Measurements from ENCODE around the gene CYTH1. TPM values are rescaled to one million over a fixed set of nuclear protein-coding genes. Genes with fewer than 3 reads are reported as not detected.

Gene CYTH1
- total RNA-seq, 1 experiment from 2014 or later: 9.6 TPM

DNA sequence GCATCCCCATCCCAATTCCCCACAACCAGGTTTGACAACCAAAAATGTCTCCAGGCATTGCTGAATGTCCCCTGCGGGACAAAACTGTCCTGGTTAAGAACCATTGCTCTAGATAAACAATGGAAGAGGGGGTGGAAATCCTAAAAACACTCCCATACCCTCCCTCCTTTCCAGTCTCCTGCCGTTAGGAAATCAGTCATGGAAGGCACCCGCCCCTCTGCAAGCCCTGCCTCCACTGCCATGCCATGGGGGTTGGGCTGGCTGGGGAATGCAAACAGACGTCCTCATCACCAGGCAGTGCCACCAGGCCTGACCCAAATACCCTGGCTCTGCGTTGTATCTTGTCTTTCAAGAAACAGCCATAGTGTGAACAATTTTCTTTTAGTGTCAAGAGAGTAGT, 57.5 kb downstream of the CYTH1 start:
- Histone ChIP-seq H3K4me1 (ENCODE audit: low read length) (peaks cover 25% of the 10 kb centered on the region), H3K79me2 (ENCODE audit: low read length) (no peaks in the 10 kb centered on the region), H3K9me3 (ENCODE audit: low read length) (no peaks in the 10 kb centered on the region), H3K27ac (ENCODE audit: low read length) (no peak overlapping the region), H2AFZ (ENCODE audit: low read length) (no peak overlapping the region), H3K9me2 (replicated peaks; ENCODE audit: insufficient read depth, low read length) (no peaks in the 10 kb centered on the region), H4K20me1 (ENCODE audit: insufficient read depth, low read depth, low read length) (peaks cover 60% of the 10 kb centered on the region), H3K4me2 (ENCODE audit: low read depth, low read length, poor library complexity, severe bottlenecking) (no peak overlapping the region), H3K36me3 (ENCODE audit: insufficient read depth, low read length) (no peaks in the 10 kb centered on the region), H3K4me3 (ENCODE audit: low read length) (no peak overlapping the region), H3K9ac (ENCODE audit: low read length) (no peak overlapping the region), H3K27me3 (ENCODE audit: low read length) (no peaks in the 10 kb centered on the region)
- no peak for DNase-seq

DNA sequence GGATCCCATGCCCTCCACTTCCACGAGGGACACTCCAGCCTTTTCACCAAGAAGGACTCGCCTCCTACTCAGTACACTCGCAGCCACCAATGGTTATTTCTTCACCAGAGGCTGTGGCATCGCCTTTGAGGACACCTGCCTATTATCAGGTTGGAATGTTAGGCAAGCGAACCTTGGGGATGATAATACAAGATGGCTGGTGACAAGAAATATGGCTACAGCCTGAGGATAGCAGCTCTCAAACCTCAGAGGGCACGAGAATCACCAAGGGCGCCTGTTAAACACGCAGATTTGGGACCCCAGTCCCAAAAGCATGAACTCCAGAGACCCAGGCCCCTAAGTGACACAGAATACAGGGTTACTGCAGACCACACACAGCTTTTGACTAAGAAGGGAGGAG, 58.1 kb downstream of the CYTH1 start:
- H3K4me1 ChIP-seq (ENCODE audit: low read length): peaks cover 25% of the 10 kb centered on the region
- no peaks in the 10 kb centered on the region for H3K36me3 ChIP-seq (ENCODE audit: insufficient read depth, low read length)
- H4K20me1 ChIP-seq (ENCODE audit: insufficient read depth, low read depth, low read length): peaks cover 59% of the 10 kb centered on the region
- no peak overlapping the region for H3K9ac ChIP-seq (ENCODE audit: low read length)
- no peak overlapping the region for H3K4me2 ChIP-seq (ENCODE audit: low read depth, low read length, poor library complexity, severe bottlenecking)
- no peaks in the 10 kb centered on the region for H3K9me2 ChIP-seq (replicated peaks; ENCODE audit: insufficient read depth, low read length)
- H3K27ac ChIP-seq (ENCODE audit: low read length): no peak overlapping the region
- H3K79me2 ChIP-seq (ENCODE audit: low read length): no peaks in the 10 kb centered on the region
- H2AFZ ChIP-seq (ENCODE audit: low read length): no peak overlapping the region
- DNase-seq: no peak
- no peaks in the 10 kb centered on the region for H3K27me3 ChIP-seq (ENCODE audit: low read length)
- H3K4me3 ChIP-seq (ENCODE audit: low read length): no peak overlapping the region
- no peaks in the 10 kb centered on the region for H3K9me3 ChIP-seq (ENCODE audit: low read length)

- H3K4me2 ChIP-seq (ENCODE audit: low read depth, low read length, poor library complexity, severe bottlenecking): peak overlapping the region; percentile 3
- no peak overlapping the region for H3K4me3 ChIP-seq (ENCODE audit: low read length)
- no peaks in the 10 kb centered on the region for H3K36me3 ChIP-seq (ENCODE audit: insufficient read depth, low read length)
- no peaks in the 10 kb centered on the region for H3K79me2 ChIP-seq (ENCODE audit: low read length)
- peaks cover 59% of the 10 kb centered on the region for H4K20me1 ChIP-seq (ENCODE audit: insufficient read depth, low read depth, low read length)
- H3K27ac ChIP-seq (ENCODE audit: low read length): no peak overlapping the region
- H3K27me3 ChIP-seq (ENCODE audit: low read length): no peaks in the 10 kb centered on the region
- H3K4me1 ChIP-seq (ENCODE audit: low read length): peaks cover 27% of the 10 kb centered on the region
- H2AFZ ChIP-seq (ENCODE audit: low read length): no peak overlapping the region
- no peak for DNase-seq
- H3K9me2 ChIP-seq (replicated peaks; ENCODE audit: insufficient read depth, low read length): no peaks in the 10 kb centered on the region
- H3K9ac ChIP-seq (ENCODE audit: low read length): no peak overlapping the region
- no peaks in the 10 kb centered on the region for H3K9me3 ChIP-seq (ENCODE audit: low read length)
Measured at GRCh38 chr17:78723001-78723796, 58.9 kb downstream of the CYTH1 start.

- Histone ChIP-seq H3K79me2 (ENCODE audit: low read length) (no peaks in the 10 kb centered on the region), H3K4me3 (ENCODE audit: low read length) (no peak overlapping the region)
Measured at GRCh38 chr17:78722246-78722761, 59.8 kb downstream of the CYTH1 start.

GRCh38 chr17:78719630-78720298, 62.3 kb downstream of the CYTH1 start:
- Histone ChIP-seq H3K36me3 (ENCODE audit: insufficient read depth, low read length) (no peaks in the 10 kb centered on the region), H3K27me3 (ENCODE audit: low read length) (no peaks in the 10 kb centered on the region), H4K20me1 (ENCODE audit: insufficient read depth, low read depth, low read length) (peaks cover 31% of the 10 kb centered on the region), H3K27ac (ENCODE audit: low read length) (no peak overlapping the region), H3K9me3 (ENCODE audit: low read length) (no peaks in the 10 kb centered on the region), H3K4me3 (ENCODE audit: low read length) (no peak overlapping the region), H2AFZ (ENCODE audit: low read length) (no peak overlapping the region), H3K4me2 (ENCODE audit: low read depth, low read length, poor library complexity, severe bottlenecking) (no peak overlapping the region), H3K79me2 (ENCODE audit: low read length) (no peaks in the 10 kb centered on the region), H3K4me1 (ENCODE audit: low read length) (peaks cover 55% of the 10 kb centered on the region), H3K9ac (ENCODE audit: low read length) (no peak overlapping the region), H3K9me2 (replicated peaks; ENCODE audit: insufficient read depth, low read length) (no peaks in the 10 kb centered on the region)
- DNase-seq: no peak

More at GRCh38 chr17:78722246-78722761, 59.8 kb downstream of the CYTH1 start:
- no peaks in the 10 kb centered on the region for H3K9me2 ChIP-seq (replicated peaks; ENCODE audit: insufficient read depth, low read length)
- H3K4me2 ChIP-seq (ENCODE audit: low read depth, low read length, poor library complexity, severe bottlenecking): peak overlapping the region; percentile 3
- peaks cover 51% of the 10 kb centered on the region for H4K20me1 ChIP-seq (ENCODE audit: insufficient read depth, low read depth, low read length)
- peaks cover 34% of the 10 kb centered on the region for H3K4me1 ChIP-seq (ENCODE audit: low read length)
- H3K27me3 ChIP-seq (ENCODE audit: low read length): no peaks in the 10 kb centered on the region
- no peak overlapping the region for H3K9ac ChIP-seq (ENCODE audit: low read length)
- H3K27ac ChIP-seq (ENCODE audit: low read length): no peak overlapping the region
- H2AFZ ChIP-seq (ENCODE audit: low read length): no peak overlapping the region
- no peaks in the 10 kb centered on the region for H3K36me3 ChIP-seq (ENCODE audit: insufficient read depth, low read length)
- no peaks in the 10 kb centered on the region for H3K9me3 ChIP-seq (ENCODE audit: low read length)
- DNase-seq: peak; percentile 54

- H3K9me3 ChIP-seq (ENCODE audit: low read length): no peaks in the 10 kb centered on the region
- H3K4me2 ChIP-seq (ENCODE audit: low read depth, low read length, poor library complexity, severe bottlenecking): no peak overlapping the region
- no peak overlapping the region for H3K27ac ChIP-seq (ENCODE audit: low read length)
- H3K9ac ChIP-seq (ENCODE audit: low read length): no peak overlapping the region
- no peaks in the 10 kb centered on the region for H3K36me3 ChIP-seq (ENCODE audit: insufficient read depth, low read length)
- H3K4me3 ChIP-seq (ENCODE audit: low read length): no peak overlapping the region
- H2AFZ ChIP-seq (ENCODE audit: low read length): no peak overlapping the region
- no peak for DNase-seq
- no peaks in the 10 kb centered on the region for H3K27me3 ChIP-seq (ENCODE audit: low read length)
- peaks cover 55% of the 10 kb centered on the region for H3K4me1 ChIP-seq (ENCODE audit: low read length)
- H3K79me2 ChIP-seq (ENCODE audit: low read length): no peaks in the 10 kb centered on the region
- peaks cover 20% of the 10 kb centered on the region for H4K20me1 ChIP-seq (ENCODE audit: insufficient read depth, low read depth, low read length)
- H3K9me2 ChIP-seq (replicated peaks; ENCODE audit: insufficient read depth, low read length): no peaks in the 10 kb centered on the region
Measured at GRCh38 chr17:78718575-78719208, 63.4 kb downstream of the CYTH1 start.

DNA sequence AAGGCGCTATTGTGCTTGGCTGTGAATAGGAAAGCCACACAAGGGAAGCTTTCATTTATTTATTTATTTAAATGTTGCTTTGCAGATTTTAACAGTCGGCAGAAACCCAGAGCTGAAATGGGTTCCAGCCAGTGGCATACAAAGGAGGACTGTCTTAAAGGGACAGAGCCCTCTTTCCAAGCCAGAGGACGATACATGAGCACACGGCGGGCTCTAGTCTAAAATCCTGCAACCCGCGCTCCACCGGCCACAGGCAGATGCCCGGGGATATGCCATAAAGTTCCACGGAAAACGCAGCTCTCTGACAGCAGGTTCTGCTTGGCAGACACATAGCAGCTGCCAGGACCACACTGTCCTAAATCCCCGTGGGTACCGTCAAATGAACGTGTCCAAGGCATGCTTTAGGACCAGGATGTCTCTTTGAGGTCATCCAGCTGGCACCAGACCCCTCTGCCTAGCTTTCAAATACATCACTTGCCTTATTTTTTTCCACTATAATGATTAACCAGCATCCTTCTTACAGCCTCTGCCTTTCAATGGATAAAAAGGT, 64.6 kb downstream of the CYTH1 start:
- H2AFZ ChIP-seq (ENCODE audit: low read length): no peak overlapping the region
- H3K4me2 ChIP-seq (ENCODE audit: low read depth, low read length, poor library complexity, severe bottlenecking): peak overlapping the region; percentile 47
- H3K9me3 ChIP-seq (ENCODE audit: low read length): no peaks in the 10 kb centered on the region
- H3K4me3 ChIP-seq (ENCODE audit: low read length): peak overlapping the region; percentile 40; the same call in 1 of the 2 replicates
- DNase-seq: no peak
- H3K9me2 ChIP-seq (replicated peaks; ENCODE audit: insufficient read depth, low read length): no peaks in the 10 kb centered on the region
- H3K79me2 ChIP-seq (ENCODE audit: low read length): no peaks in the 10 kb centered on the region
- peak overlapping the region; percentile 39 for H3K9ac ChIP-seq (ENCODE audit: low read length)
- H3K36me3 ChIP-seq (ENCODE audit: insufficient read depth, low read length): no peaks in the 10 kb centered on the region
- no peak overlapping the region for H3K27ac ChIP-seq (ENCODE audit: low read length)
- H3K27me3 ChIP-seq (ENCODE audit: low read length): no peaks in the 10 kb centered on the region
- peaks cover 48% of the 10 kb centered on the region for H3K4me1 ChIP-seq (ENCODE audit: low read length)
- H4K20me1 ChIP-seq (ENCODE audit: insufficient read depth, low read depth, low read length): peaks cover 8% of the 10 kb centered on the region

Measured in Karpas-422 (cell line).